Thyroid gland (tissue), 4 donors: ENCODE data around the gene NIPAL1. TPM values are rescaled to one million over a fixed set of nuclear protein-coding genes. Genes with fewer than 3 reads are reported as not detected.

Experiments used
- DNase-seq, 2 donors: peaks; one replicate each; pipeline ENCODE4 v3.0.0-alpha.2; 2019
- H3K27ac ChIP-seq, 3 donors: fragments of 200-600 bp; sonication (generic); 1 replicate in 2 of 3; 2 replicates in 1 of 3; pipeline ENCODE4 v1.5.1; 2016 to 2019; ENCODE audit warnings: mild to moderate bottlenecking in 1 of 3, moderate library complexity in 1 of 3
- H3K27me3 ChIP-seq: fragments of 200-600 bp; sonication (generic); one replicate; pipeline ENCODE4 v1.5.1; 2019
- H3K36me3 ChIP-seq, 2 donors: fragments of 200-600 bp; sonication (generic); one replicate each; pipeline ENCODE4 v1.5.1; 2016 to 2019
- H3K4me1 ChIP-seq, 2 donors: fragments of 200-600 bp; sonication (generic); one replicate each; pipeline ENCODE4 v1.5.1; 2017 to 2019
- H3K4me3 ChIP-seq, 3 donors: fragments of 200-600 bp; sonication (generic); replicated peaks in 1 of 3; 1 replicate in 2 of 3; 2 replicates in 1 of 3; pipeline ENCODE4 v1.5.1; 2016; ENCODE audit warnings: mild to moderate bottlenecking in 1 of 3
- H3K9me3 ChIP-seq: fragments of 200-600 bp; sonication (generic); one replicate; pipeline ENCODE4 v1.5.1; 2017
- CTCF ChIP-seq, 6 experiments: fragments of 200-600 bp in 3 of 6; fragments of 450-650 bp in 3 of 6; sonication (generic) in 3 of 6; IDR thresholded peaks; one replicate each; pipeline ENCODE4 v1.5.1; 2016 to 2019; ENCODE audit warnings: antibody characterized with exemption in 6 of 6, mild to moderate bottlenecking in 2 of 6, inconsistent platforms in 1 of 6, moderate library complexity in 1 of 6
- POLR2A ChIP-seq, 2 donors: fragments of 450-650 bp; IDR thresholded peaks; one replicate each; pipeline ENCODE4 v1.6.1; 2017; ENCODE audit warnings: antibody characterized with exemption in 2 of 2, mild to moderate bottlenecking in 2 of 2, moderate library complexity in 1 of 2
- WGBS, 2 donors: methylation state at CpG; one replicate each; pipeline ENCODE4 v1.1.5; 2017; 5-methylcytosine and 5-hydroxymethylcytosine counted together
- intact Hi-C: fragments of 100-400 bp; cut with DNase I; formaldehyde crosslinking; loops from one replicate; pipeline ENCODE4 v1.15.1; 2023
- total RNA-seq, 4 donors: library from RNA; depleted of rRNA; stranded (reverse); fragments of >200 nt; gene quantifications; one replicate each; pipeline ENCODE4 v1.2.3, GENCODE V29; 2016

Gene NIPAL1
- total RNA-seq, 4 donors from 2014 or later: 3.5 to 10.1 (median 3.7) TPM

- Histone ChIP-seq H3K27ac (no peak overlapping the region), H3K36me3 (no peaks in the 10 kb centered on the region), H3K9me3 (no peaks in the 10 kb centered on the region), H3K4me1 (peaks cover 0 to 11% of the 10 kb centered on the region in 2 donors), H3K4me3 (no peak overlapping the region), H3K27me3 (no peaks in the 10 kb centered on the region)
- intact Hi-C loops: no loop called here
- no peak for TF ChIP-seq CTCF (IDR thresholded peaks at IDR 0.05)
- TF ChIP-seq POLR2A (IDR thresholded peaks at IDR 0.05): no peak
- WGBS, 2 donors: 33 to 60% methylated on average over 1 of the region's 1 CpG
- peak; percentile 24 to 66 for DNase-seq
Observed at GRCh38 chr4:48047896-48048295, 31.3 kb downstream of the NIPAL1 start.

DNA sequence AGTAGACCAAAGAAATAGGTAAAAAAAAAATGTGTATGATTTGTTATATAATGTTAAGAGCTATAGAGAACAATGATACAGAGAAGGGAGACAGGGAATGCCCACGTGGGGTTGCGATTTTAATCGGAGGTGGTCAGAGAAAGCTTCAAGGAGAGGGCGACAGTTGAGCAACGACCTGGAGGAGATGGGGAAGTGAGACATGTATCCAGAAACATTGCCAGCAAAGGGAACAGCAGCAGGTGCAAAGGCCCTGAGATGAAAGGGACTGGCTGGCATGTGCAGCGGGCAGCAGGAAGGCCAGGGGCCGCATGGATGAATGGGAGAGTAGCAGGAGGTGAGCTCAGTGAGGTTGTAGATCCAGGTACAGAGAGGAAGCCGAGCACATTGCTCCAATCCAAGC, 32.9 kb downstream of the NIPAL1 start:
- no peaks in the 10 kb centered on the region for H3K9me3 ChIP-seq
- peaks cover 0 to 11% of the 10 kb centered on the region in 2 donors for H3K4me1 ChIP-seq
- TF ChIP-seq POLR2A (IDR thresholded peaks at IDR 0.05) (no peak), CTCF (IDR thresholded peaks at IDR 0.05) (no peak)
- H3K4me3 ChIP-seq: no peak overlapping the region
- H3K36me3 ChIP-seq: no peaks in the 10 kb centered on the region
- H3K27me3 ChIP-seq: no peaks in the 10 kb centered on the region
- 85 to 91% methylated on average over 8 of the region's 8 CpGs for WGBS, 2 donors
- intact Hi-C loops: no loop called here
- no peak for DNase-seq
- no peak overlapping the region for H3K27ac ChIP-seq

DNA sequence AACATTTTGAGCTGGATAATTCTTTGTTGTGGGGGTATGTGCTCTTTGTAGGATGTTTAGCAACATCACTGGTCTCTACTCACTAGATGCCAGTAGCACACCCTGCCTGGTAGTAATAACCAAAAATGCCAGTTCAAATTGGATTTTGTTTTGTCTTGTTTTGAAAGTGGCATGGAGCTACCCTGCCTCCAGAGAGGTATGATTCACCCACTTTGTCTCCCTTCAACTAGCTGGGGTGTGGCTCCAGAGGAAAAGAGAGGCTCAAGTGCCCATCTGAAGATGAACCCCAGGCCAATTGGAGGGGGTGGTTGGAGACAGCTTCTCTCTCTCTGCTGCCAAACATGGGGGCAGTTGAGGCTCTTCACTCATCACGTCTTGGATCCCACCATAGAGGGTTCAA, 34.5 kb downstream of the NIPAL1 start:
- WGBS, 2 donors: 88 to 100% methylated on average over 1 of the region's 1 CpG
- no peak for TF ChIP-seq CTCF (IDR thresholded peaks at IDR 0.05)
- no peak for TF ChIP-seq POLR2A (IDR thresholded peaks at IDR 0.05)
- H3K4me3 ChIP-seq: no peak overlapping the region
- H3K4me1 ChIP-seq: peaks cover 0 to 11% of the 10 kb centered on the region in 2 donors
- no peaks in the 10 kb centered on the region for H3K27me3 ChIP-seq
- no peaks in the 10 kb centered on the region for H3K9me3 ChIP-seq
- H3K27ac ChIP-seq: no peak overlapping the region
- no peak for DNase-seq
- intact Hi-C loops: no loop called here
- no peaks in the 10 kb centered on the region for H3K36me3 ChIP-seq

- WGBS, 2 donors: 75 to 81% methylated on average over 5 of the region's 5 CpGs
- intact Hi-C loops: no loop called here
- TF ChIP-seq POLR2A (IDR thresholded peaks at IDR 0.05): no peak
- TF ChIP-seq CTCF (IDR thresholded peaks at IDR 0.05): no peak
- H3K36me3 ChIP-seq: no peaks in the 10 kb centered on the region
- no peaks in the 10 kb centered on the region for H3K4me1 ChIP-seq
- H3K27ac ChIP-seq: no peak overlapping the region
- DNase-seq: no peak
- no peak overlapping the region for H3K4me3 ChIP-seq
- no peaks in the 10 kb centered on the region for H3K9me3 ChIP-seq
- no peaks in the 10 kb centered on the region for H3K27me3 ChIP-seq
Observed at GRCh38 chr4:48058617-48059530, 42.3 kb downstream of the NIPAL1 start.

GRCh38 chr4:48064349-48064748, 47.8 kb downstream of the NIPAL1 start:
- H3K9me3 ChIP-seq: no peaks in the 10 kb centered on the region
- DNase-seq: no peak
- H3K27me3 ChIP-seq: no peaks in the 10 kb centered on the region
- intact Hi-C loops: no loop called here
- no peak overlapping the region for H3K27ac ChIP-seq
- no peaks in the 10 kb centered on the region for H3K4me1 ChIP-seq
- 93 to 94% methylated on average over 3 of the region's 3 CpGs for WGBS, 2 donors
- TF ChIP-seq POLR2A (IDR thresholded peaks at IDR 0.05) (no peak), CTCF (IDR thresholded peaks at IDR 0.05) (no peak)
- H3K36me3 ChIP-seq: no peaks in the 10 kb centered on the region
- H3K4me3 ChIP-seq: no peak overlapping the region
